HG03159 (cell line): ENCODE results near the gene MSN.

Experiments used
- ATAC-seq: cut with Tn5 transposase; IDR thresholded peaks from one replicate; pipeline ENCODE4 v1.9.1; 2021; ENCODE audit warnings: mild to moderate bottlenecking, moderate library complexity; ENCODE audit not compliant: unreplicated experiment

MSN gene

DNA sequence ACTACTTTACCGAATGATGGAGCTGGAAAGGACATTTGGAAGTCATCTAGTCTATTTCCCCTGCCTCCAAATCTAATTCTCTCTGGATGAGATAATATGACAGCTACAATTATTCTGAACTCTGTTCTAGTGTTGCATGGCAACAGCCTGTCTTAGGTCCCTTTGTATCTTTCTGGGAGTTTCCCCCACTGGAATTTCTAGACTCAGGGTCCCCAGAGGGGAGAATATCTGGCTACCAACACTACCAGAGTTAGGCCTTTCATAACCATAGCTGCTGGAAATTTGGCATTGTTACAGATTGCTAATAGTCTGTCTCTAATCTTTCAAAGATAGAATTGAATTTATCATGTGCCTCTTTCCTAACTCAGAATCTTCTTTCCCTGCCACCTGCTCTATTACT, 4.5 kb downstream of the MSN start:
- ATAC-seq = no peak

DNA sequence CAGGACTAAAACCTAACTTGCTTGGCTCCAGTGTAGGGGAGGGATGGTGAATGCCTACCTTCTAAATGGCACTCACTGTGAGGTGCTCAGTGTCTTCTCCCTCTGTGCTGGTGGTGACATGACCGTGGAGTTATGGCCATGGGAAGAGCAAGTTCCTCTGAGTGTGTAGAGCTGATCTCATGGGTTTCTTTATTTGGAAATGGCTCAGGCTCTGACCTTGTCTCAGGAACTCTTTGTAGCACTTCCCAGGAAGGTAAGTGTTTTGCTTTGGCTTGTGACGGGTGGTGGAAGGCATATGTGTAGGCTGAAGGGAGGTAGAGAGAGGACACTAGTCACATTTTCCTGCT, 6.4 kb downstream of the MSN start:
- ATAC-seq = no peak

- ATAC-seq = no peak
These were observed 6.9 kb downstream of the MSN start for GRCh38 chrX:65674204-65674893.

DNA sequence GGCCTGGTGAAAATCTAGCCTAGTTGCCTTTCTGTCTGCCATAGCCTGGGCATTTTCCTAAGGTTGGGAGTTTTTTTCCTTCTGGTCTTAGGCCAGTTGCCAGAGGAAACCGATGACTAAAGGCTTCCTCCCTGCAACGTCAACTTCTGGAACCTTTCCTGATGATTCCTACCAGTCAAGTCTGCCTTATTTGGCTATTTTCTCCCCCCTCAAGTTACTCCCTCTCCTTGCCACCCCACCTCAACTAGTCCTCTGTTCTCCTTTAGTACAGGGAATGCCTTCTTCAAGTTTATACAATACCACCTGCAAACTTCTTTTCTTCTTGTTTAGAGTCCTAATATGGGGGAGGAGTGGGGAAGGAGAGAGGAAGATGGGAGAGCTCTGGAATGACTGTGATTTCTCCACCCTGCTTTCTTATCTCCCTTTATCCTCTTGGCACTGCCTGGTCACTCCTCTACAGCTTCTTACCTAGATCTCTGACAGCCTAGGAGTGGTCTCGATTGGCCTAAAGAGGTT, 10.6 kb downstream of the MSN start:
- ATAC-seq = no peak

GRCh38 chrX:65679071-65679540, 11.7 kb downstream of the MSN start:
- ATAC-seq = no peak

GRCh38 chrX:65681810-65682209, 14.4 kb downstream of the MSN start:
- no peak for ATAC-seq

DNA sequence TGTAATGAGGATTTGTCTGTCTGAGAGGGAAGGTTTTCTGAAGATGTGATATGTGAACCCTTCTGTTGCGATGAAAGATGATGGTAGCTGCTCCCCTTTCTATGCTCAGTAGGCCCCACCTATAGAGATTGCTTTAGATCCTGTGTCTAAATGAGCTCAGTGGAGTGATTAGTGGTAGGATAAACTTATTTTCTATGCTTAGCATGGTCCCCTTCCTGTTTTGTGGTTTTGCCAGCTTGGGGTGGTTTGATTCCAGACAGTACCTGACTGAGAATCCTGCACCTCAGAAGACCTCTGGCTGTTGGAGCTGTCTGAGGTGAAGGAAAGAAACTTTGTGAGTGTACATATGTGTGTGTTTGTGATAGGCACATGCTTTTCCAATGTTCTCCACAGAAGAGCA, 17.7 kb downstream of the MSN start:
- ATAC-seq = no peak

DNA sequence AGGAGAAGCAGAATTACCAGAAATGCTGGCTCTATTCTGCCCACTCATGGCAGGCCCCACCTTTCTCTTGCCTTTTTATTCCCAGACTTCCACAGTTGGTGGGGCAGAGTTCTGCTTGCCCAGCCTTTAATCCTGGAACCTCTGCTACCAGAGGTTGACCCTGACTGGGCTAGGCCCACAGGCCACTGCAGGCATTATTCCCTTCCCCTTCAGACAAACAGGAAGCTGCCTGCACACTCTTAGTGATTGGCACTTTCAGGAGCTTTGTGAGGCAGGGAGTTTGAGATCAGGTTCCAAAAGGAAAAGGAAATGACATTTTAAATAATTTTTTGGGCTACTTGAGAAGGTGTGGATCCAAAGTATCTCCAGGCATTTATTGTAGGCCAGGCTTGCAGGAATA, 18.8 kb downstream of the MSN start:
- ATAC-seq = no peak

GRCh38 chrX:65687367-65687766, 19.9 kb downstream of the MSN start:
- ATAC-seq = no peak

DNA sequence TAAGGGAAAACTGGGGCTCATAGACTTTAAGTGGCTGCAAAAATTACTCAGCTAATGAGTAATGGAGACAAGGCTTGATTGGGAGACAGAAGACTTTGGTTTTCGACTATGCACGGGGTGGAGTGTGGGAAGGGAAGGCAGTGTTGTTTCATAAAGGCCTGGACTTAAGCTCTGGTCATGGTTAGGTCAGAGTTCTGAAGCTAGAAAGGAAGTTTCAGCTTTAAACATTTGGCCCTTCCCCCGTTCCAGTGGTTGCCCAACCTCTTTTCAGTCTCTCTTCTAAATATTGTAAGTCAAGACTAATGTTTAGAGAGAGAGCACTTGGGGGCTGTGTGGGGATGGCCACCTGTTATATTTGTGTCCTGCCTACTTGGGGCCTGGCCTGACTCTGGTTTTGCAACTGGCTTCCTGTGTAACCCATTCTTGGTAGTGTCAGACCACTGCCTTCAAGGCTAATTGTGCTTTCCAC, 21.0 kb downstream of the MSN start:
- peak; percentile 94 for ATAC-seq

- no peak for ATAC-seq
These were observed 21.9 kb downstream of the MSN start for GRCh38 chrX:65689377-65689776.

- no peak for ATAC-seq
These were observed 22.8 kb downstream of the MSN start for GRCh38 chrX:65690057-65690855.

- no peak for ATAC-seq
These were observed 28.5 kb downstream of the MSN start for GRCh38 chrX:65695849-65696449.

GRCh38 chrX:65696613-65697012, 29.2 kb downstream of the MSN start:
- ATAC-seq = no peak

- ATAC-seq = no peak
These were observed 29.8 kb downstream of the MSN start for GRCh38 chrX:65697211-65697641.

DNA sequence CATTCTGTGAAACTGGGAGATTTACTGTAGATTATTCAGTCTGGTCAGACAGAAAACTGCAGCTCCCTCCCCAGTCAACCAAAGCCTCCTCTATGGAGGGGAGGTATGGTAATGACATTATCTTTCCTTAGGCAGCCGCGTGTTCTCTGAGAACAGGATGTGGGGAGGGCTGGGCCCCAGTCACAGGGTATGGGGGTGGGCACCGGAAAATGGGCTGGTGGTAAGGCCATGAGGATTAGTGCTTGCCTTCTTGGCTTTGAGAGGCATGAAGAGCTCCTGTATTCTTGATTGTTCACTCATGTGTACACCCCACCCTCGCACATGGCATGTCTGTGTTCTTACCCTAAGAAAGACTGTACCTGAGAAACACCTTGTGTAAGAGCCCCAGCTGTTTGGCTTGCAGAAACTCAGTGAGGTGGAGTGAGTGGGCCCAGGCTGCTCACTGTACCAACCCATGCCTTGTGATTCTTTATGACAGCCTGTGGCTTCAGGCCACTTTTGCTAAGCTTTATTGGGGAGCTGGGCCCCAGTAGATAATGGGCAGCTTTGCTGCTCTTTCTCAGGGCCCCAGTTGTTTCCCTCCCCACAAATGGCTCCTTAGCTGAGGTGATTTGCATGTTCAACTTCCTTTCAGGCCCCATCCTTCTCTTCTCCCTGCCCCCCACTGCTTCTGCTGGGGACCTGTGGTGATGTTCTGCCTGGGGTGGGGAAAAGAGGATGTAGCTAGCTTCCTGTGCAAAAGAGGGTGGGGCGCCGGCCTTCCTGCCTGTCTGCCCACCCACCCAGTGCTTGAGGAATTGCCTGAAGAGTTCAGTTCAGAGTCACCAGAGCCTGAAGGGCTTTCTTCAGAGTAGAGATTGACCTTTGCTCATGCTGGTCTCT, 30.7 kb downstream of the MSN start:
- peak; percentile 58 for ATAC-seq

GRCh38 chrX:65702956-65703355, 35.5 kb downstream of the MSN start:
- peak; percentile 21 for ATAC-seq

DNA sequence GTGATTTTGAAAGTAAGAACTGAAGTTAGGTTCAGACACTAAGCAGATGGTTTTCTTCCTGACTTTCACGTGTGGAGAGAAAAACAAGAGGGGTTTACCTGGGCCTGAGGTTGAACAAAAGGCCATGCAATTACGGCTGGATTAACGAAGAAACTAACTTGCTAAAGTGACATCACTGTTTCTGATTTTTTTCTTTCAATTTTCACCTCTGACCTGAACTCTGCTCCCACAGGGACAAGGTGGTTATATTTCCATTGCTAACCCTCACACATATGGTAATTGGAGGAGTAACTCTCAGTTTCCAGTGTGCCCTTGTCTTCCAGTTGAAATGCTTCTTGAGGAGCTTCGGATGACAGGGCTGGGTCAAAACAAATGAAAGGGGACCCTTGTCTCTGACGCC, 38.0 kb downstream of the MSN start:
- no peak for ATAC-seq

DNA sequence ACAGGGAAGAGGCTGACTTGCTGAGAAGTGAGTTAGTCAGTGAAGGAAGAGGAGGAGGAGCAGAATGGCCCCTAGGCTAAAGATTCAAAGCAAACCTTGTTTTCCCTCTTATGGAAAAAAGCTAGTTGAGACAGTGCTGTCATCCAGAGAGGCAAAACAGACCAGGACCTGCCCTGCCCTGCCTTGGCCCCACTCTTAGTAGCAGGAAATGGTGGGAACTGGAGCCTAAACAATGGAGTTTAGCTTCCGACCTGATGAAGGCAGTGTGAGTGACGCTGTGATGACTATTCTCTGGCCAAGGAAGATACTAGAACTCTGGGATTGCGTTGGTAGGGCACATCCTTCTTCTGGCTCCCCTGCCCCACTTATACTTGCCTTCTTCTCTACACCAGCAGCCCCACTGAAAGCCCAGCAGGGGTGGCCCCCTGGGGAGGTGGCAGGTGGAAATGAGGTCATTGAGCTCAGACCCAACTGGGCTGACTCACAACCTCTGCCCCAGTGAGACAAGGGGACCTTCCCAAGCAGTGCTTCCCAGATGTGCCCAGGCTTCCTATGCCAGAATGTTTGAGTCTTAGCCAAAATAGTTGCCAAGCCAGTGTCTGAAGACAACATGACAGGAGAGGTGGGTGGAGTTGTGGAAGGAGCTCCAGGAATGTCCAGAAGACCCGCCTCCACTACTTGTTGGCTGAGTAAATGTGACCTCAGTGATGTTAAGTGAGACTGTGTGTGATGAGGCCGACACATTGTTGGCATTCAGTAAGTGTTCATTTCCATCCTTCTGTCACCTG, 38.8 kb downstream of the MSN start:
- ATAC-seq = no peak

GRCh38 chrX:65707151-65707550, 39.7 kb downstream of the MSN start:
- no peak for ATAC-seq
